Measurements from ENCODE around the gene RPS6KA2.
"Not testable (repeated sequence)": the region's sequence is repeated elsewhere in the genome, so short reads cannot be mapped to it uniquely, and the experiment has no call there.

Gene RPS6KA2

GRCh38 chr6:166530211-166531095 lies 96.6 kb downstream of the RPS6KA2 start:
- no peak overlapping the region for H3K27ac Mint-ChIP-seq
- H3K36me3 Mint-ChIP-seq (ENCODE audit: low read depth) = no peaks in the 10 kb centered on the region
- H3K9me3 Mint-ChIP-seq = peaks cover 4% of the 10 kb centered on the region
- no peak overlapping the region for H3K4me3 Mint-ChIP-seq
- no peaks in the 10 kb centered on the region for H3K27me3 Mint-ChIP-seq (ENCODE audit: low read depth)
- no peaks in the 10 kb centered on the region for H3K4me1 Mint-ChIP-seq (ENCODE audit: low read depth)

GRCh38 chr6:166529586-166529985 lies 97.5 kb downstream of the RPS6KA2 start:
- H3K4me1 Mint-ChIP-seq (ENCODE audit: low read depth) = no peaks in the 10 kb centered on the region
- H3K9me3 Mint-ChIP-seq = peaks cover 4% of the 10 kb centered on the region

GRCh38 chr6:166529058-166529457 lies 98.0 kb downstream of the RPS6KA2 start:
- H3K27ac Mint-ChIP-seq; H3K4me3 Mint-ChIP-seq; H3K4me1 Mint-ChIP-seq (ENCODE audit: low read depth); H3K27me3 Mint-ChIP-seq (ENCODE audit: low read depth); H3K9me3 Mint-ChIP-seq; H3K36me3 Mint-ChIP-seq (ENCODE audit: low read depth): not testable (repeated sequence)

More at GRCh38 chr6:166529586-166529985, 97.5 kb downstream of the RPS6KA2 start:
- Mint-ChIP-seq H3K27ac (no peak overlapping the region), H3K27me3 (ENCODE audit: low read depth) (no peaks in the 10 kb centered on the region), H3K4me3 (no peak overlapping the region), H3K36me3 (ENCODE audit: low read depth) (no peaks in the 10 kb centered on the region)

- H3K36me3 Mint-ChIP-seq (ENCODE audit: low read depth) = no peaks in the 10 kb centered on the region
- no peak overlapping the region for H3K27ac Mint-ChIP-seq
- H3K4me1 Mint-ChIP-seq (ENCODE audit: low read depth) = no peaks in the 10 kb centered on the region
- no peaks in the 10 kb centered on the region for H3K27me3 Mint-ChIP-seq (ENCODE audit: low read depth)
- peaks cover 4% of the 10 kb centered on the region for H3K9me3 Mint-ChIP-seq
- no peak overlapping the region for H3K4me3 Mint-ChIP-seq
Observed at GRCh38 chr6:166527849-166528248, 99.2 kb downstream of the RPS6KA2 start.

- no peaks in the 10 kb centered on the region for H3K27me3 Mint-ChIP-seq (ENCODE audit: low read depth)
- H3K27ac Mint-ChIP-seq = no peak overlapping the region
- no peaks in the 10 kb centered on the region for H3K36me3 Mint-ChIP-seq (ENCODE audit: low read depth)
Observed at GRCh38 chr6:166526937-166527336, 100.1 kb downstream of the RPS6KA2 start.

GRCh38 chr6:166525567-166525966 lies 101.5 kb downstream of the RPS6KA2 start:
- H3K4me3 Mint-ChIP-seq = no peak overlapping the region
- no peaks in the 10 kb centered on the region for H3K4me1 Mint-ChIP-seq (ENCODE audit: low read depth)
- H3K27me3 Mint-ChIP-seq (ENCODE audit: low read depth) = no peaks in the 10 kb centered on the region
- no peaks in the 10 kb centered on the region for H3K36me3 Mint-ChIP-seq (ENCODE audit: low read depth)
- H3K9me3 Mint-ChIP-seq = peaks cover 4% of the 10 kb centered on the region
- no peak overlapping the region for H3K27ac Mint-ChIP-seq

More at GRCh38 chr6:166526937-166527336, 100.1 kb downstream of the RPS6KA2 start:
- Mint-ChIP-seq H3K4me3 (no peak overlapping the region), H3K4me1 (ENCODE audit: low read depth) (no peaks in the 10 kb centered on the region), H3K9me3 (peaks cover 4% of the 10 kb centered on the region)

GRCh38 chr6:166523782-166524559 lies 103.1 kb downstream of the RPS6KA2 start:
- H3K27ac Mint-ChIP-seq = no peak overlapping the region
- no peaks in the 10 kb centered on the region for H3K36me3 Mint-ChIP-seq (ENCODE audit: low read depth)
- no peaks in the 10 kb centered on the region for H3K27me3 Mint-ChIP-seq (ENCODE audit: low read depth)
- H3K9me3 Mint-ChIP-seq = no peaks in the 10 kb centered on the region
- no peak overlapping the region for H3K4me3 Mint-ChIP-seq
- H3K4me1 Mint-ChIP-seq (ENCODE audit: low read depth) = no peaks in the 10 kb centered on the region

- H3K4me1 Mint-ChIP-seq (ENCODE audit: low read depth) = no peaks in the 10 kb centered on the region
- no peaks in the 10 kb centered on the region for H3K27me3 Mint-ChIP-seq (ENCODE audit: low read depth)
- no peak overlapping the region for H3K27ac Mint-ChIP-seq
- no peaks in the 10 kb centered on the region for H3K36me3 Mint-ChIP-seq (ENCODE audit: low read depth)
- H3K9me3 Mint-ChIP-seq = no peaks in the 10 kb centered on the region
- H3K4me3 Mint-ChIP-seq = no peak overlapping the region
Observed at GRCh38 chr6:166520905-166521834, 105.9 kb downstream of the RPS6KA2 start.

- Mint-ChIP-seq H3K36me3 (ENCODE audit: low read depth) (no peaks in the 10 kb centered on the region), H3K4me1 (ENCODE audit: low read depth) (peaks cover 3% of the 10 kb centered on the region), H3K27ac (no peak overlapping the region), H3K27me3 (ENCODE audit: low read depth) (no peaks in the 10 kb centered on the region), H3K9me3 (no peaks in the 10 kb centered on the region), H3K4me3 (no peak overlapping the region)
Observed at GRCh38 chr6:166516251-166516884, 110.7 kb downstream of the RPS6KA2 start.

GRCh38 chr6:166515072-166515810 lies 111.8 kb downstream of the RPS6KA2 start:
- no peaks in the 10 kb centered on the region for H3K9me3 Mint-ChIP-seq
- H3K4me1 Mint-ChIP-seq (ENCODE audit: low read depth) = peaks cover 3% of the 10 kb centered on the region
- no peaks in the 10 kb centered on the region for H3K36me3 Mint-ChIP-seq (ENCODE audit: low read depth)
- H3K27me3 Mint-ChIP-seq (ENCODE audit: low read depth) = no peaks in the 10 kb centered on the region
- H3K4me3 Mint-ChIP-seq = no peak overlapping the region
- H3K27ac Mint-ChIP-seq = no peak overlapping the region

- H3K27ac Mint-ChIP-seq = no peak overlapping the region
- no peaks in the 10 kb centered on the region for H3K9me3 Mint-ChIP-seq
- H3K36me3 Mint-ChIP-seq (ENCODE audit: low read depth) = no peaks in the 10 kb centered on the region
- no peaks in the 10 kb centered on the region for H3K27me3 Mint-ChIP-seq (ENCODE audit: low read depth)
- no peak overlapping the region for H3K4me3 Mint-ChIP-seq
- H3K4me1 Mint-ChIP-seq (ENCODE audit: low read depth) = peaks cover 3% of the 10 kb centered on the region
Observed at GRCh38 chr6:166514196-166514595, 112.9 kb downstream of the RPS6KA2 start.

GRCh38 chr6:166512567-166512966 lies 114.5 kb downstream of the RPS6KA2 start:
- H3K36me3 Mint-ChIP-seq (ENCODE audit: low read depth) = no peaks in the 10 kb centered on the region
- no peaks in the 10 kb centered on the region for H3K27me3 Mint-ChIP-seq (ENCODE audit: low read depth)
- H3K4me1 Mint-ChIP-seq (ENCODE audit: low read depth) = peaks cover 3% of the 10 kb centered on the region
- H3K9me3 Mint-ChIP-seq = no peaks in the 10 kb centered on the region
- no peak overlapping the region for H3K27ac Mint-ChIP-seq
- H3K4me3 Mint-ChIP-seq = no peak overlapping the region

GRCh38 chr6:166511316-166511715 lies 115.7 kb downstream of the RPS6KA2 start:
- Mint-ChIP-seq H3K9me3 (no peaks in the 10 kb centered on the region), H3K36me3 (ENCODE audit: low read depth) (no peaks in the 10 kb centered on the region), H3K27ac (no peak overlapping the region), H3K27me3 (ENCODE audit: low read depth) (no peaks in the 10 kb centered on the region), H3K4me3 (no peak overlapping the region), H3K4me1 (ENCODE audit: low read depth) (peaks cover 3% of the 10 kb centered on the region)
